Vagina (tissue), 2 donors: ENCODE data around the gene CDC16. TPM values are rescaled to one million over a fixed set of nuclear protein-coding genes. Genes with fewer than 3 reads are reported as not detected.

ENCODE experiments used
- DNase-seq, 2 donors: peaks; one replicate each; pipeline ENCODE4 v3.0.0-alpha.2; 2017; ENCODE audit errors: extremely low spot score in 2 of 2
- H3K27ac ChIP-seq: fragments of 200-600 bp; sonication (generic); one replicate; pipeline ENCODE4 v1.5.1; 2019
- H3K27me3 ChIP-seq: fragments of 200-600 bp; sonication (generic); one replicate; pipeline ENCODE4 v1.5.1; 2019
- H3K36me3 ChIP-seq, 2 donors: fragments of 200-600 bp; sonication (generic); one replicate each; pipeline ENCODE4 v1.5.1; 2017 to 2019
- H3K4me1 ChIP-seq: fragments of 200-600 bp; sonication (generic); one replicate; pipeline ENCODE4 v1.5.1; 2019
- H3K4me3 ChIP-seq, 2 donors: fragments of 200-600 bp; sonication (generic); 1 replicate in 1 of 2; 2 replicates in 1 of 2; pipeline ENCODE4 v1.5.1; 2016 to 2019
- H3K9me3 ChIP-seq: fragments of 200-600 bp; sonication (generic); one replicate; pipeline ENCODE4 v1.5.1; 2019
- CTCF ChIP-seq, 3 experiments: fragments of 450-650 bp in 2 of 3; fragments of 200-600 bp in 1 of 3; sonication (generic) in 1 of 3; IDR thresholded peaks; one replicate each; pipeline ENCODE4 v1.5.1; 2017 to 2019; ENCODE audit warnings: antibody characterized with exemption in 3 of 3, mild to moderate bottlenecking in 2 of 3, moderate library complexity in 2 of 3
- POLR2A ChIP-seq, 2 donors: fragments of 450-650 bp; IDR thresholded peaks; one replicate each; pipeline ENCODE4 v1.6.1; 2017; ENCODE audit warnings: antibody characterized with exemption in 2 of 2, mild to moderate bottlenecking in 2 of 2, moderate library complexity in 2 of 2
- POLR2AphosphoS5 ChIP-seq, 2 donors: sonication (generic); formaldehyde crosslinking; IDR thresholded peaks; one replicate each; pipeline ENCODE4 v1.9.0; 2017; ENCODE audit warnings: antibody characterized with exemption in 2 of 2, mild to moderate bottlenecking in 2 of 2, low read depth in 1 of 2; ENCODE audit not compliant: insufficient read depth in 1 of 2
- intact Hi-C: fragments of 100-400 bp; cut with DNase I; formaldehyde crosslinking; loops from one replicate; pipeline ENCODE4 v1.15.1; 2023
- total RNA-seq: library from RNA; depleted of rRNA; stranded (reverse); fragments of >200 nt; gene quantifications from one replicate; pipeline ENCODE4 v1.2.3, GENCODE V29; 2016

CDC16 gene
- total RNA-seq: 60.9 TPM

- DNase-seq: peak in 1 of 2 donors; percentile 93
- Histone ChIP-seq H3K27ac (peak within 1 kb of the TSS; percentile 81), H3K36me3 (peaks cover 0 to 28% of the 10 kb centered on the region in 2 donors), H3K4me3 (peak within 1 kb of the TSS; percentile 70 to 89), H3K4me1 (peaks cover 16% of the 10 kb centered on the region), H3K9me3 (no peaks in the 10 kb centered on the region), H3K27me3 (no peaks in the 10 kb centered on the region)
- no peak for TF ChIP-seq CTCF (IDR thresholded peaks at IDR 0.05)
- TF ChIP-seq POLR2AphosphoS5 (IDR thresholded peaks at IDR 0.05; ENCODE audit: insufficient read depth in 1 of 2, low read depth in 1 of 2): peak in 1 of 2 donors; percentile 63
- peak in 1 of 2 donors; percentile 32 for TF ChIP-seq POLR2A (IDR thresholded peaks at IDR 0.05)
- intact Hi-C loops: no loop called here
These were observed at the start of gene CDC16 for GRCh38 chr13:114234645-114235421. TSS of gene CDC16 (plus strand) at chr13:114234897. CDS start at chr13:114235085, 188 bp downstream.

GRCh38 chr13:114185182-114185971 is 49.3 kb upstream of the CDC16 start:
- Histone ChIP-seq H3K27me3 (no peaks in the 10 kb centered on the region), H3K4me1 (no peaks in the 10 kb centered on the region), H3K9me3 (no peaks in the 10 kb centered on the region), H3K4me3 (no peak overlapping the region), H3K27ac (no peak overlapping the region), H3K36me3 (no peaks in the 10 kb centered on the region)
- intact Hi-C loops: no loop called here
- TF ChIP-seq CTCF (IDR thresholded peaks at IDR 0.05): no peak
- no peak for TF ChIP-seq POLR2AphosphoS5 (IDR thresholded peaks at IDR 0.05; ENCODE audit: insufficient read depth in 1 of 2, low read depth in 1 of 2)
- no peak for TF ChIP-seq POLR2A (IDR thresholded peaks at IDR 0.05)
- no peak for DNase-seq

GRCh38 chr13:114194853-114195252 is 39.8 kb upstream of the CDC16 start:
- TF ChIP-seq POLR2A (IDR thresholded peaks at IDR 0.05): no peak
- TF ChIP-seq CTCF (IDR thresholded peaks at IDR 0.05): no peak
- no peak for TF ChIP-seq POLR2AphosphoS5 (IDR thresholded peaks at IDR 0.05; ENCODE audit: insufficient read depth in 1 of 2, low read depth in 1 of 2)
- H3K27me3 ChIP-seq: no peaks in the 10 kb centered on the region
- H3K27ac ChIP-seq: no peak overlapping the region
- DNase-seq: no peak
- intact Hi-C loops: no loop called here
- no peak overlapping the region for H3K4me3 ChIP-seq
- no peaks in the 10 kb centered on the region for H3K36me3 ChIP-seq
- H3K9me3 ChIP-seq: no peaks in the 10 kb centered on the region
- no peaks in the 10 kb centered on the region for H3K4me1 ChIP-seq

GRCh38 chr13:114196629-114197028 is 38.1 kb upstream of the CDC16 start:
- Histone ChIP-seq H3K27ac (no peak overlapping the region), H3K4me1 (no peaks in the 10 kb centered on the region), H3K36me3 (no peaks in the 10 kb centered on the region), H3K9me3 (no peaks in the 10 kb centered on the region), H3K4me3 (no peak overlapping the region), H3K27me3 (no peaks in the 10 kb centered on the region)
- TF ChIP-seq POLR2AphosphoS5 (IDR thresholded peaks at IDR 0.05; ENCODE audit: insufficient read depth in 1 of 2, low read depth in 1 of 2) (no peak), CTCF (IDR thresholded peaks at IDR 0.05) (no peak), POLR2A (IDR thresholded peaks at IDR 0.05) (no peak)
- DNase-seq: no peak
- intact Hi-C loops: no loop called here
